Ovary (tissue), 9 donors: ENCODE data around the gene IFT88. TPM values are rescaled to one million over a fixed set of nuclear protein-coding genes. Genes with fewer than 3 reads are reported as not detected.

Source experiments
- DNase-seq, 5 donors: peaks; one replicate each; pipeline ENCODE4 v3.0.0-alpha.2; 2019 to 2020
- H3K27ac ChIP-seq, 2 donors: fragments of 200-600 bp; one replicate each; pipeline versions ENCODE4 v1.5.1 to v1.8.0; 2019 to 2022
- H3K27me3 ChIP-seq: fragments of 200-600 bp; one replicate; pipeline ENCODE4 v1.8.0; 2022
- H3K36me3 ChIP-seq: fragments of 200-600 bp; sonication (generic); one replicate; pipeline ENCODE4 v1.5.1; 2019
- H3K4me1 ChIP-seq: one replicate; pipeline ENCODE4 v1.8.1; 2013; ENCODE audit warnings: mild to moderate bottlenecking, moderate library complexity; ENCODE audit not compliant: insufficient read depth
- H3K4me3 ChIP-seq: fragments of 200-600 bp; sonication (generic); one replicate; pipeline ENCODE4 v1.5.1; 2017
- H3K9me3 ChIP-seq, 2 donors: fragments of 200-600 bp in 1 of 2; sonication (generic) in 1 of 2; one replicate each; pipeline versions ENCODE4 v1.5.1 to v1.8.1; 2013 to 2019; ENCODE audit warnings: mild to moderate bottlenecking in 1 of 2, moderate library complexity in 1 of 2
- EP300 ChIP-seq: sonication (generic); formaldehyde crosslinking; IDR thresholded peaks from one replicate; pipeline ENCODE4 v1.6.1; 2017; ENCODE audit warnings: antibody characterized with exemption
- POLR2A ChIP-seq: fragments of 450-650 bp; IDR thresholded peaks from one replicate; pipeline ENCODE4 v1.6.1; 2017; ENCODE audit warnings: antibody characterized with exemption, mild to moderate bottlenecking, moderate library complexity
- WGBS, 3 donors: extraction: QIAGEN DNeasy Blood & Tissue Kit in 1 of 3; methylation state at CpG; one replicate each; pipeline versions ENCODE4 v1.1.5 to v1.1.7; 2013 to 2017; 5-methylcytosine and 5-hydroxymethylcytosine counted together
- intact Hi-C, 4 donors: fragments of 100-400 bp; cut with DNase I; formaldehyde crosslinking; loops; one replicate each; pipeline versions ENCODE4 v1.11.0 to v1.15.1; 2022 to 2023
- polyA plus RNA-seq, 2 donors: library from polyadenylated mRNA; stranded (reverse); fragments of 200-250 nt in 1 of 2; fragments of 350-450 nt in 1 of 2; fragmentation: Illumina TruSeq in 1 of 2; extraction: RNeasy Lipid Tissue Mini Kit (QIAGEN cat#74804) in 1 of 2; gene quantifications; one replicate each; pipeline ENCODE4 v1.2.3, GENCODE V29; 2013 to 2014
- total RNA-seq, 7 donors: library from RNA; depleted of rRNA in 2 of 7; stranded (reverse); fragments of >200 nt in 2 of 7; fragmentation: NEBNext Ultra II Directional in 3 of 7; extraction: Animal tissue kit (Norgen Biotek cat#: 25700) in 3 of 7; gene quantifications; one replicate each; pipeline versions ENCODE4 v1.1.0 to v1.2.4, GENCODE V29; 2016 to 2023
- TF ChIP-seq, protein P1 (sequence below), 3 donors: fragments of 450-650 bp in 2 of 3; fragments of 200-600 bp in 1 of 3; IDR thresholded peaks; one replicate each; pipeline versions ENCODE4 v1.5.1 to v1.8.0; 2016 to 2022; ENCODE audit warnings: antibody characterized with exemption in 3 of 3, mild to moderate bottlenecking in 1 of 3
- donor health status: DM: no; HTN: no; CAD: no; lungs with moderate emphysema.
- donor health status: DM: no; HTN: no; CAD: no.
- donor health status: Bipolar disorder and iron deficiency.
- donor health status: DM: yes; HTN: yes; CAD: no.
- donor health status: DM: no; HTN: no; CAD: no.
- donor health status: DM: yes; HTN: yes; CAD: no.

The IFT88 gene
- total and polyA plus RNA-seq, 9 donors, result 12.1 to 30.6 (median 22.9) TPM

DNA sequence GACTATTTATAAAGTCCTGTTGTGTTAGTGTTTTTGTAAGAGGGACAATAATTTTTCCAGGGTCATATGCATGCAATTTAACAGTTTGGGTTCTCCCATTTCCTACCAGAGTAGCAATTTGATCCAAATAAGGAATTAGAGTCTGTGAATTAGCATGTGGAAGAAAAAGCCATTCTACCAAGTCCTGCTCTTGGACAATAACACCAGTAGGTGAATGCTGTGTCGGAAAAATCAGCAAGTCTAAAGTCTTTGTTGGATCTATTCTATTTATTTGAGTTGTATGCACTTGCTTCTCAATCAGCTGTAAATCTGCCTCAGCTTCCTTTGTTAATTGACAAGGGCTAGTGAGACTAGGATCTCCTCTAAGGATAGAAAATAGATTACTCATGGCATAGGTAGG, 115.1 kb downstream of the IFT88 start:
- no peak for TF ChIP-seq EP300
- TF ChIP-seq POLR2A, result no peak
- TF ChIP-seq, protein P1, sequence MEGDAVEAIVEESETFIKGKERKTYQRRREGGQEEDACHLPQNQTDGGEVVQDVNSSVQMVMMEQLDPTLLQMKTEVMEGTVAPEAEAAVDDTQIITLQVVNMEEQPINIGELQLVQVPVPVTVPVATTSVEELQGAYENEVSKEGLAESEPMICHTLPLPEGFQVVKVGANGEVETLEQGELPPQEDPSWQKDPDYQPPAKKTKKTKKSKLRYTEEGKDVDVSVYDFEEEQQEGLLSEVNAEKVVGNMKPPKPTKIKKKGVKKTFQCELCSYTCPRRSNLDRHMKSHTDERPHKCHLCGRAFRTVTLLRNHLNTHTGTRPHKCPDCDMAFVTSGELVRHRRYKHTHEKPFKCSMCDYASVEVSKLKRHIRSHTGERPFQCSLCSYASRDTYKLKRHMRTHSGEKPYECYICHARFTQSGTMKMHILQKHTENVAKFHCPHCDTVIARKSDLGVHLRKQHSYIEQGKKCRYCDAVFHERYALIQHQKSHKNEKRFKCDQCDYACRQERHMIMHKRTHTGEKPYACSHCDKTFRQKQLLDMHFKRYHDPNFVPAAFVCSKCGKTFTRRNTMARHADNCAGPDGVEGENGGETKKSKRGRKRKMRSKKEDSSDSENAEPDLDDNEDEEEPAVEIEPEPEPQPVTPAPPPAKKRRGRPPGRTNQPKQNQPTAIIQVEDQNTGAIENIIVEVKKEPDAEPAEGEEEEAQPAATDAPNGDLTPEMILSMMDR (IDR thresholded peaks at IDR 0.05), result no peak
- WGBS, 3 donors, result 98 to 100% (median 98%) methylated on average over 1 of the region's 1 CpG

DNA sequence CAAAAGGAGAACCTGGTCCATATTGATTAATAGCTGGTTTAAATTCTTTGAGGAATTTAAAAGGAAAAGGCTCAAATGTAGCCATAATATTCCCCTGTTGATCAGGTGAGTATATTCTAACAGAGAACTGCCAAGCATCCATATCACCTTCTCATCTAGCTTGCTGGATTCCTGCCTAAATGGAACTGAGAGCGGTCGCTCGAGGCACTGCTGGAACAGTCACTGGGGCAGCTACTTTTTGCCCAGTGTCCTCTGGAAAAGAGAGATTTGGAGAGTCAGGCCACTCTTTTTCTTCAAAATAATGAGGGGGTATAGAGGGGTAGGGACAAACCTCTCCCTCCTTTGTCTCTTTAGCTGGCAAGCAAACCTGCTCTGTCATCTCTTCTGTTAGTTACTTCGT, 117.1 kb downstream of the IFT88 start:
- Histone ChIP-seq H3K27ac (no peak overlapping the region), H3K27me3 (no peaks in the 10 kb centered on the region), H3K4me3 (no peak overlapping the region), H3K9me3 (no peaks in the 10 kb centered on the region), H3K36me3 (no peaks in the 10 kb centered on the region), H3K4me1 (no peaks in the 10 kb centered on the region)
- WGBS, 3 donors, result 89 to 95% (median 89%) methylated on average over 4 of the region's 4 CpGs
- TF ChIP-seq POLR2A, result no peak
- TF ChIP-seq, protein P1 (IDR thresholded peaks at IDR 0.05), result no peak
- TF ChIP-seq EP300, result no peak
- intact Hi-C loops, result no loop called here
- DNase-seq, result no peak

More for the DNA sequence above, 115.1 kb downstream of the IFT88 start:
- no peak for DNase-seq
- Histone ChIP-seq H3K9me3 (no peaks in the 10 kb centered on the region), H3K4me1 (no peaks in the 10 kb centered on the region), H3K4me3 (no peak overlapping the region), H3K36me3 (no peaks in the 10 kb centered on the region), H3K27me3 (no peaks in the 10 kb centered on the region), H3K27ac (no peak overlapping the region)
- intact Hi-C loops, result no loop called here

DNA sequence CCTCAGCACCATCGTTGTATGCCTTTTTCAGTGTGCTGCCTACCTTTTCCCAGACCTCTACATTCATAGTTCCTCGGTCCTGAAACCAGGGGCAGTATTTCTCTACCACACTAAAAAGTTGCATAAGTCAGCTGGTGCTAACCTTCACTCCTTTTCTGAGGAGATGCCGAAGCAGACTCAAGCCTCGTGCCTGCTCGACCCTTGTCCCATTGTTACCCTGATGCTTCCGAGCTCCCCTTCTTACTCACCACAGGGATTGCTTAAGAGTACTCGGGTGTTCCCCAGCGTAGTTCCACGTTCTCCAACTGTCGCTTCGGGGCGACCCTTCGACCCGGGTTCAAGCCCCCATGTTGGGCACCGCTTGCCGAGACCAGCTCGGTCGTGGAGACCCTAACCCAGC, 117.6 kb downstream of the IFT88 start:
- Histone ChIP-seq H3K9me3 (no peaks in the 10 kb centered on the region), H3K4me3 (no peak overlapping the region), H3K36me3 (no peaks in the 10 kb centered on the region), H3K27ac (no peak overlapping the region), H3K4me1 (no peaks in the 10 kb centered on the region), H3K27me3 (no peaks in the 10 kb centered on the region)
- WGBS, 3 donors, result 75 to 78% (median 77%) methylated on average over 17 to 18 of the region's 18 CpGs
- no peak for DNase-seq
- intact Hi-C loops, result no loop called here
- no peak for TF ChIP-seq POLR2A
- TF ChIP-seq, protein P1 (IDR thresholded peaks at IDR 0.05), result no peak

DNA sequence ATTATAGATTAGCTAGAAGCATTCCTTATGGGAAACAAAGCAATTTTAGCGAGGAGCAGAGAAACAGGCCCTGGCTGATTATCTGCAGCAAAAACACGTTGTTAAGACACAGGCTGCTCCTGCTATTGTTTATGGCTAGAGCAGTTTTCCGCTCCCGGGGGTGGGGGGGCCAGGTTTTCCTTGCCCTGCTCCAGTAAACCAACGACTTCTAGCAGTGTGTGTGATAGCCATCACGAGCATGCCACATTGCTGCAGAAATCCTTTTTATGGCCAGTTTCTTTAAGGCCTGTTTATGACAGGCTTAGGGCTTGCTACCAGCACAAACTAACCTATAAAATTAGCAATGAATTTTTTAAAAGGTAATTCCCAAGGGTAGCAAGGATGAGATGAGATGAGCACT, 118.1 kb downstream of the IFT88 start:
- Histone ChIP-seq H3K9me3 (no peaks in the 10 kb centered on the region), H3K4me3 (no peak overlapping the region), H3K27ac (no peak overlapping the region), H3K36me3 (no peaks in the 10 kb centered on the region), H3K27me3 (no peaks in the 10 kb centered on the region), H3K4me1 (no peaks in the 10 kb centered on the region)
- TF ChIP-seq POLR2A (no peak), EP300 (no peak)
- TF ChIP-seq, protein P1 (IDR thresholded peaks at IDR 0.05), result no peak
- intact Hi-C loops, result no loop called here
- WGBS, 3 donors, result 69 to 74% (median 73%) methylated on average over 6 of the region's 6 CpGs
- DNase-seq, result no peak

DNA sequence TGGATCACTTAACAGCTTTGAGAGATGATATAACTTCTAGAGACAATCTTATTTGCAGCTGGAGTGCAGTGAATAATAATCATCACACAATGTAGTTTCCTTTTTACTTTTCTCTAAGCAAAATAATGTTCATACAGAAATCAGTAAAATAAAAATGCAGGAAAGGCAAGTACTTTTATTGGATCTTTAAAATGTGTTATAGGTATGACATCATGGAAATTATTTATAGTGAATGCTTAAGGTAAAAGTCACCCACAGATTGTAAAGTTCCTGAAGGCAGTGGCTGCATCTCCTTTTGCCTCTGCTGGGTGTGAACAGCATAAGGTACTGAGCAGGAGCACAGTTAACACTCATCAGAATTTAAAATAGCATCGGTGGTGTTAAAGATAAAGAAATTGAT, 119.2 kb downstream of the IFT88 start:
- DNase-seq, result no peak
- 89 to 95% (median 89%) methylated on average over 1 of the region's 1 CpG for WGBS, 3 donors
- Histone ChIP-seq H3K4me1 (no peaks in the 10 kb centered on the region), H3K36me3 (no peaks in the 10 kb centered on the region), H3K27me3 (no peaks in the 10 kb centered on the region), H3K27ac (no peak overlapping the region), H3K9me3 (no peaks in the 10 kb centered on the region), H3K4me3 (no peak overlapping the region)
- TF ChIP-seq, protein P1 (IDR thresholded peaks at IDR 0.05), result no peak
- TF ChIP-seq POLR2A, result no peak
- TF ChIP-seq EP300, result no peak
- intact Hi-C loops, result no loop called here
